ACC112 (cell line): ENCODE results near the gene IL19.

ENCODE experiments used
- H2AFZ ChIP-seq: fragments of 200-600 bp; sonication (generic); one replicate; pipeline ENCODE4 v1.6.0; 2017; ENCODE audit warnings: antibody characterized with exemption, low read length; ENCODE audit not compliant: unreplicated experiment
- H3K27ac ChIP-seq: fragments of 200-600 bp; sonication (generic); 2 replicates; pipeline ENCODE4 v1.5.1; 2014; ENCODE audit warnings: low read depth, mild to moderate bottlenecking, antibody characterized with exemption, low read length, moderate library complexity
- H3K27me3 ChIP-seq: fragments of 200-600 bp; sonication (generic); 2 replicates; pipeline ENCODE4 v1.6.1; 2014; ENCODE audit warnings: mild to moderate bottlenecking, antibody characterized with exemption, low read length, moderate library complexity, mixed read lengths; ENCODE audit not compliant: insufficient read depth
- H3K36me3 ChIP-seq: fragments of 200-600 bp; sonication (generic); 2 replicates; pipeline ENCODE4 v1.6.1; 2016; ENCODE audit warnings: mild to moderate bottlenecking, antibody characterized with exemption, low read length, moderate library complexity, mixed read lengths; ENCODE audit not compliant: insufficient read depth
- H3K4me1 ChIP-seq: fragments of 200-600 bp; sonication (generic); one replicate; pipeline ENCODE4 v1.6.1; 2016; ENCODE audit warnings: low read length, mixed read lengths; ENCODE audit not compliant: insufficient read depth, unreplicated experiment, control insufficient read depth
- H3K4me3 ChIP-seq: fragments of 200-600 bp; sonication (generic); 2 replicates; pipeline ENCODE4 v1.5.1; 2014; ENCODE audit warnings: mild to moderate bottlenecking, low read depth, low read length
- H3K79me2 ChIP-seq: fragments of 200-600 bp; sonication (generic); one replicate; pipeline ENCODE4 v1.6.0; 2016; ENCODE audit warnings: low read length; ENCODE audit not compliant: control insufficient read depth, unreplicated experiment, insufficient read depth

IL19 gene

GRCh38 chr1:206729507-206729906 lies 41.1 kb upstream of the IL19 start:
- H3K36me3 ChIP-seq: peaks cover 13% of the 10 kb centered on the region; the same call in 1 of the 2 replicates
- peaks cover 51% of the 10 kb centered on the region for H3K79me2 ChIP-seq
- no peaks in the 10 kb centered on the region for H3K27me3 ChIP-seq
- no peak overlapping the region for H3K27ac ChIP-seq
- H3K4me3 ChIP-seq: no peak overlapping the region
- H2AFZ ChIP-seq: no peak overlapping the region
- H3K4me1 ChIP-seq: peaks cover 10% of the 10 kb centered on the region

- H3K27ac ChIP-seq: no peak overlapping the region
- H3K27me3 ChIP-seq: no peaks in the 10 kb centered on the region
- H2AFZ ChIP-seq: no peak overlapping the region
- H3K4me3 ChIP-seq: no peak overlapping the region
- peaks cover 13% of the 10 kb centered on the region; the same call in 1 of the 2 replicates for H3K36me3 ChIP-seq
- peaks cover 22% of the 10 kb centered on the region for H3K79me2 ChIP-seq
- peaks cover 8% of the 10 kb centered on the region for H3K4me1 ChIP-seq
These were observed 38.1 kb upstream of the IL19 start for GRCh38 chr1:206732508-206732907.

GRCh38 chr1:206732992-206733391 lies 37.6 kb upstream of the IL19 start:
- peaks cover 18% of the 10 kb centered on the region for H3K79me2 ChIP-seq
- peaks cover 8% of the 10 kb centered on the region for H3K4me1 ChIP-seq
- no peak overlapping the region for H3K27ac ChIP-seq
- H3K36me3 ChIP-seq: peaks cover 13% of the 10 kb centered on the region; the same call in 1 of the 2 replicates
- H2AFZ ChIP-seq: no peak overlapping the region
- H3K4me3 ChIP-seq: no peak overlapping the region
- H3K27me3 ChIP-seq: no peaks in the 10 kb centered on the region

- no peaks in the 10 kb centered on the region for H3K27me3 ChIP-seq
- no peak overlapping the region for H3K4me3 ChIP-seq
- peaks cover 8% of the 10 kb centered on the region for H3K4me1 ChIP-seq
- H3K36me3 ChIP-seq: peaks cover 12% of the 10 kb centered on the region; the same call in 1 of the 2 replicates
- peaks cover 3% of the 10 kb centered on the region for H3K79me2 ChIP-seq
- H3K27ac ChIP-seq: no peak overlapping the region
- no peak overlapping the region for H2AFZ ChIP-seq
These were observed 36.0 kb upstream of the IL19 start for GRCh38 chr1:206734499-206735142.

- H3K27ac ChIP-seq: no peak overlapping the region
- H3K4me1 ChIP-seq: peaks cover 8% of the 10 kb centered on the region
- H3K27me3 ChIP-seq: no peaks in the 10 kb centered on the region
- H2AFZ ChIP-seq: no peak overlapping the region
- no peak overlapping the region for H3K4me3 ChIP-seq
- peaks cover 5% of the 10 kb centered on the region; the same call in 1 of the 2 replicates for H3K36me3 ChIP-seq
- H3K79me2 ChIP-seq: no peaks in the 10 kb centered on the region
These were observed 35.0 kb upstream of the IL19 start for GRCh38 chr1:206735553-206736031.

GRCh38 chr1:206736878-206737728 lies 33.5 kb upstream of the IL19 start:
- peaks cover 5% of the 10 kb centered on the region; the same call in 1 of the 2 replicates for H3K36me3 ChIP-seq
- no peaks in the 10 kb centered on the region for H3K79me2 ChIP-seq
- H3K27me3 ChIP-seq: no peaks in the 10 kb centered on the region
- no peak overlapping the region for H3K27ac ChIP-seq
- H3K4me1 ChIP-seq: peaks cover 8% of the 10 kb centered on the region
- H2AFZ ChIP-seq: no peak overlapping the region
- no peak overlapping the region for H3K4me3 ChIP-seq

- no peak overlapping the region for H3K27ac ChIP-seq
- H3K79me2 ChIP-seq: no peaks in the 10 kb centered on the region
These were observed 32.8 kb upstream of the IL19 start for GRCh38 chr1:206737729-206738201.

GRCh38 chr1:206738370-206739366 lies 31.9 kb upstream of the IL19 start:
- H3K4me1 ChIP-seq: peaks cover 8% of the 10 kb centered on the region
- no peaks in the 10 kb centered on the region for H3K36me3 ChIP-seq
- no peaks in the 10 kb centered on the region for H3K27me3 ChIP-seq
- H3K4me3 ChIP-seq: no peak overlapping the region
- no peaks in the 10 kb centered on the region for H3K79me2 ChIP-seq
- H3K27ac ChIP-seq: no peak overlapping the region
- no peak overlapping the region for H2AFZ ChIP-seq

More at GRCh38 chr1:206737729-206738201, 32.8 kb upstream of the IL19 start:
- Histone ChIP-seq H3K36me3 (peaks cover 2% of the 10 kb centered on the region; the same call in 1 of the 2 replicates), H3K27me3 (no peaks in the 10 kb centered on the region), H3K4me3 (no peak overlapping the region), H2AFZ (no peak overlapping the region), H3K4me1 (peaks cover 8% of the 10 kb centered on the region)

GRCh38 chr1:206739411-206740076 lies 31.0 kb upstream of the IL19 start:
- H3K4me1 ChIP-seq: peaks cover 8% of the 10 kb centered on the region
- H3K27ac ChIP-seq: no peak overlapping the region

More at GRCh38 chr1:206739411-206740076, 31.0 kb upstream of the IL19 start:
- Histone ChIP-seq H3K36me3 (no peaks in the 10 kb centered on the region), H2AFZ (no peak overlapping the region), H3K27me3 (no peaks in the 10 kb centered on the region), H3K4me3 (no peak overlapping the region), H3K79me2 (no peaks in the 10 kb centered on the region)
